Measurements from ENCODE around the gene CCDC50.

Gene CCDC50

GRCh38 chr3:191380001-191380400 is 50.8 kb downstream of the CCDC50 start:
- DNase-seq (ENCODE audit: low read depth), result no peak

DNA sequence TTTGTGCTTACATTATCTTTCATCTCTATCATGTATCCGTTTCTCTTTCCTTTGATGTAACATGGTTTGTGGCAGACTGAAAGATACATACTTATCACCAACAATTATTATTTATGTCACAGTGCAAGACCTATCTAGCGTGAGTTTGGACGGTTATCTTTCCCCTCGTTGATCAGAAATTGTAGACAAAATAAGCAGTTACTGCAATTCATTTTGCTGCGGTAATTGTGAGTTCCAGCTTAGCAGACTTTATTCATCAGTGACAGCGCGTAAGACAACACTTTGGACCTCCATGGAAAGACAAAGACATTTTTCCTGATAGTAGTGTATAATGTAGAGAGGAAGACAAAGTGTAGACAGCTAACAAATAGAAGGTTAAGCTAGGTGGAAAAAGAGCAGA is 52.1 kb downstream of the CCDC50 start:
- no peak for DNase-seq (ENCODE audit: low read depth)

DNA sequence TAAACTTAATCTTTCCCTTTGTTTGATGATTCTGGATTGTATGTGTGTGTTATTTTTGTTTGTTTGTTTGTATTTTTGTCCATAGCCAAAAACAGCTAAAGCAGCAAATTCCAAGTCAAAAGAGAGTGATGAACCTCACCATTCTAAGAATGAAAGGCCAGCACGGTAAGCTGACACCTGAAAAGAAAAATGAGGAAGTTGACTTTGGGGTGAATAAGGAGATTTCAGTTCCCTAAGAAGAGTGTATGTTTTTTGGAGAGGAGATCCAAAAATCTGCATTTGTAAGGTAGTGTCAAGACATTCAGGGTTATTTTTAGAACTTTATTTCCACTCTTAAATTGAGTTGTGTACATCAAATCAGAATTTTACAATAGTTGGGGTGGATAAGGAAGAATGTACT is 53.5 kb downstream of the CCDC50 start:
- DNase-seq (ENCODE audit: low read depth), result no peak

- DNase-seq (ENCODE audit: low read depth), result no peak
Observed at GRCh38 chr3:191383124-191383523, 53.9 kb downstream of the CCDC50 start.

- DNase-seq (ENCODE audit: low read depth), result no peak
Observed at GRCh38 chr3:191385101-191385500, 55.9 kb downstream of the CCDC50 start.

DNA sequence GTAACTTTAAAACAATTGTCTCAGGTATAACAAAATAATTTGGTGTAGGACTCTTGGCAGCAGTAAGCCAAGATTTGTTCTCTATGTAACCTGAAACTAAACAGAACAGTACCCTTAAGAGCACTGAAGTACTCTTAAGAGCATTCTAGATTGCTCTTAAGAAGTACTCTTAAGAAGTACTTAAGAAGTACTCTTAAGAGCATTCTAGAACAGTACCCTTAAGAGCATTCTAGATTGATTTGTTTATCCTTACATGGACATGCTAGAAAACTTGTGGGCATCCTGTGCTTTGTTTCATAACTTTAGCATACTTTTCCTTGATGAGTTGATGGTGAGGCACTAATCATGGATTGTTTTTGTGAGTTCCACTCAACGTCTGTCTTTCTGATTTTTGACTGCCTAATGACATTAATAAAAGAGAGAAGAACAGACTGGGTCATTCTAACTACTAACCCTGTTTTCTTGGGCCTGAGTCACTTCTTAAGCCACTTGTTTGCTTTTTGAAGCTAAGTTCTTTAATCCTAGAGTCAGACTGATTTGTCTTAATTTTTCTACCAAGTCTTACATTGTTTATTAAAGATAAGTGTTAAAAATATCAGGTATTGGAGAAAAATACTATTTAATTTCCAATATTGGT is 58.4 kb downstream of the CCDC50 start:
- no peak for DNase-seq (ENCODE audit: low read depth)

DNA sequence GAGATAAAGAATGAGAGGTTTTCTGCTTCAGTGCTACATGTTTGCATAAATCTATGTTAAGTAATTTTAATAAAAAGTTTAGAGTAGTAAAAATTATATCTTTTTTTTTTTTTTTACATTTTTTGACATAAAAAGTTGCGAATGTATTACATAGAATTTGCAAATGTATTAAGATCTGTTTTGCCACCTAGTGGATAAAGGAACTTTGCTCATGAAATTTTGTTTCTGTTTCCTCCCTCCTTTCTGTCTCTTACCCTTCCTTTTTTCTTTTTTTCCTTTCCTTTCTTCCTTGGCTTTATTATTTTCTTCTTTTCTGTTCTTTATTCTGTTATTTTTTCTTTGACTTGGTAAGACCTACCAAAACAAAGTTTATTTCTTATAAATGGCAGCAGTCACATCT is 59.6 kb downstream of the CCDC50 start:
- no peak for DNase-seq (ENCODE audit: low read depth)

GRCh38 chr3:191390580-191390979 is 61.4 kb downstream of the CCDC50 start:
- no peak for DNase-seq (ENCODE audit: low read depth)

- no peak for DNase-seq (ENCODE audit: low read depth)
Observed at GRCh38 chr3:191391861-191392808, 62.9 kb downstream of the CCDC50 start.

DNA sequence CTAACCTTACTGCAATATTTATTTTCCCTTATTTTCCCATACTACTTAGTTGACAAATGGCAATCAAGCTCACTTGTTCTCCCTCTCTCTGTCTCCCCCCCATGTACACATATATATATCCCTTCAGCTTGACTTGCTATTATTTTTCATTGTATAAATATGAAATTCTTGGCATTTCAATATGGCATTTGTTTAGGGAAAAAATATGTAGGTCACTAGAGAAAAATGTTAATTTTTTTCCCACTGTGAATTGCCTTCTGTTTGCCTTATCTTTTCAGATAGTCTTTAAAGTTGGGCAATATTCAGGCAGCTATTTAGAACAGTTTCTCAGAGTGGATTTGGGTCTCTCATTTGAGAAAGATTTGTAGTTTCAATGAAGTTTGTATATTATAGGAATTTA is 64.0 kb downstream of the CCDC50 start:
- no peak for DNase-seq (ENCODE audit: low read depth)

- no peak for DNase-seq (ENCODE audit: low read depth)
Observed at GRCh38 chr3:191397771-191398170, 68.6 kb downstream of the CCDC50 start.

DNA sequence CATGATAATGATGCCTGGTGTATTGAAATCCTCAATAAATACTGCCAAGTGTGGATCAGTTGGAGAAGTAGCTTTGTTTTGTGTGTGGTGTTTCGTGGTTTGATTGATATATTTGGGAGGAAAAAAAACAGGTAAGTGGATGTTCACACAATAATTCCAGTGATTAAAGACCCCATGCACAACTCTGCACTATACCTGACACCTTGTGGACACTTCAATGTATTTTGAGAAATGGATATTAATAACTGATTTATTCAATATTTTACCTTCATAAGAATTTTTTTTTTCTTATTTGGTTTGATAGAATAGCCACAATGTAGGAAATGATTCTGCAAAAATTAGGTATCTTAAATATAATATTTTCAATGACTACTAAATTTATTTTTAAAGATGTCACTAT is 69.4 kb downstream of the CCDC50 start:
- DNase-seq (ENCODE audit: low read depth), result no peak

DNA sequence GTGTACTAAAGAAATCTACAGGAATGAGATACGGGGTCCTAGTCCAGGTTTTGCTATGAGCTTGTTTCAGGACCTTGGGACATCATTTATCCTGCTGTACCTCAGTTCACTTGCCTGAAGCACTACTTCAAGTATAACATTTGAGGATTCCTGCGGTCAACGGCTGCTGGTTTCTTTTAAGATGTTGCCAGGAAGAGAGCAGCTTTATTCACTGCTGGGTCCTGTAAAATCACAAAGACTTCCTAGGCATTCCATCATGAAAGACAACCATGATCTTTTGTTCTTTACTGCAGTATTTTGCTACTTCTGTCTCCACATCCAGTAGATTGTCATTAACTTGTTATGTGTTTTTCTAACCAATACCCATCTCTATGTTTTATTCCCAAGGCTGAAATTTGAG is 70.7 kb downstream of the CCDC50 start:
- DNase-seq (ENCODE audit: low read depth), result no peak

GRCh38 chr3:191401775-191402357 is 72.7 kb downstream of the CCDC50 start:
- no peak for DNase-seq (ENCODE audit: low read depth)

DNA sequence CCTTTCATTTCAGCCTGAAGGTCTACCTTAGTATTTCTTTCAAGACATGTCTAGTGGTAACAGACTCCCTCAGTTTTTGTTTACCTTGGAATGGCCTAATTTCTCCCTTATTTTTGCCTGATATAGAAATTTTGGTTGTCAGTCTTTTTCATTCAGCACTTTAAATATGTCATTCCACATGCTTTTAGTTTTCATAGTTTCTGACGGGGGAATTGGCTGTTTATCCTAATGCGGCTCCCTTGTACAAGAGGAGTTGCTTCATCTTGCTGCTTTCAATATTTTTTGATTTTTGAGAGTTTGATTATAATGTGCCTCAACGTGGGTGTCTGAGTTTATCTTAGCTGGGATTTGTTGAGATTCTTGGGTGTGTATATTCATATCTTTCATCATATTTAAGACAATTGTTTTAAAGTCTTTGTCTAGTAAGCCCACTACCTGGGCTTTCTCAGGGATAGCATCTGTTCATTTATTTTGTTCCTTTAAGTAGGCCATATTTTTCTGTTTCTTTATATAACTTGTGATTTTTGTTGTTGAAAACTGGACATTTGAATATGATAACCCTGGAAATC is 80.7 kb downstream of the CCDC50 start:
- DNase-seq (ENCODE audit: low read depth), result no peak

DNA sequence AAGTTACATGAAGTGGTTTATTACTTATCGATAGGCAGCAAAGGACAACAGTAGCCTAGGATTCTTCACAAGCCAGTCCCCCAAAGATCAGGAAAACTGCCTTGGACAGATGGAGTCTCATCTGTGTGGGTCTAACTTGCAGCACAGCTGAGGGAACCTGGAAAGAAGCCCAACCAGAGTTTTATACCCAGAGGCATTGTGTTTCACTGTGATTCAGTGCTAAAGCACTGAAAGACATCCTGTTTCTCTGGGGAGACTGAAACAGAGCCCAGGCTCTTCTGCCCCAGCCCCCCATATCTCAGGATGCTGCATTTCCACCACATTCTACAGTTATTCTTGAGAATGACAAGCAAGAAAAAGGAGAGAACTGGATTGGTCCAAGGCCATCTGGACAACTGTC is 83.6 kb downstream of the CCDC50 start:
- DNase-seq (ENCODE audit: low read depth), result no peak

- DNase-seq (ENCODE audit: low read depth), result no peak
Observed at GRCh38 chr3:191414286-191414685, 85.1 kb downstream of the CCDC50 start.

DNA sequence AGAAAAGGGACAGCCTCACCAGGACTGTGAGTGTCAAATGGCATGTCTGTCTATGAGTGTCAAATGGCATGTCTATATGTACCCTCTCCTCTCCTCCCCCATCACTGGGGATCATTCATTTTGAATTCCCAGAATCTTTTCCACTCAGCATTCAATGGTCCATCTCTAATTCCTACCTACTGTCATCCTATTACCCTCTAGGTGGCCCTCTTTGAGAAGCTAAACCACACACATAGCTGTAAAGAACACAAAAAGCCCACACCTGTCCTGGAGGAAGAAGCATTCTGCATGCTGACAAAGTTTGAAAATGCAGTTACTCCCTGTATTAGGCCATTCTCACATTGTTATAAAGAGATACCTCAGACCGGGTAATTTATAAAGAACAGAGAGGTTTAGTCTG is 85.5 kb downstream of the CCDC50 start:
- no peak for DNase-seq (ENCODE audit: low read depth)

GRCh38 chr3:191415566-191415965 is 86.4 kb downstream of the CCDC50 start:
- DNase-seq (ENCODE audit: low read depth), result no peak

- no peak for DNase-seq (ENCODE audit: low read depth)
Observed at GRCh38 chr3:191417457-191417729, 88.2 kb downstream of the CCDC50 start.

DNA sequence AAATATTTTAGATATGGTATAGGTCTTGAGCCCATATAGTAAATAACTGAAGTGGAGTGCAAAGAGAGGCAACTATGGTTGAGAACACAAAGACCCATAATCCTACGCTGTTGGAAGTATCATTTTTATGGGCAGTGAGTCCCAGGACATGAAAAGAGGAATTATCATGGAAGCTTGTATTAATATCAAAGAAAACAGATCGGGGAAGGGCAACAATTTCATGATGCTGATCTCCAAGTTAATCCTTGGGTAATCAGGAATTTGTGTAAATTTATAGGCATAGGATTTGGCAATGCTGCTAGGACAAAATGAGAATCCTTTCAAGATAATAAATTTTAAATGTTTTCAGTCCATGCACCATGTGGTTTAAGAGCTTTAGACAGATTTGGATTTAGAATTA is 91.6 kb downstream of the CCDC50 start:
- no peak for DNase-seq (ENCODE audit: low read depth)

- DNase-seq (ENCODE audit: low read depth), result no peak
Observed at GRCh38 chr3:191424881-191425280, 95.7 kb downstream of the CCDC50 start.

DNA sequence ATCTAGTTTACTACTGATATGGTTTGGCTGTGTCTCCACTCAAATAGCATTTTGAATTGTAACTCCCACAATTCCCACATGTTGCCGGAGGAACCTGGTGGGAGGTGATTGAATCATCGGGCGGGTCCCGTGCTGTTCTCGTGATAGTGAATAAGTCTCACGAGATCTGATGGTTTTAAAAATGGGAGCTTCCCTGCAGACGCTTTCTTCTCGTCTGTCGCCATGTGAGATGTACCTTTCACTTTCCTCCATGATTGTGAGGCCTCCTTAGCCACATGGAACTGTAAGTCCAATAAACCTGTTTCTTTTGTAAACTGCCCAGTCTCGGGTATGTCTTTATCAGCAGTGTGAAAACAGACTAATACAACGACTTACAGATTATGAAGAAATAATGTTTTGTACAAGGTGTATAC is 96.1 kb downstream of the CCDC50 start:
- DNase-seq (ENCODE audit: low read depth), result no peak
